NCI-H128 (cell line): ENCODE data around the gene RAB3B.
"Not testable (repeated sequence)": the region's sequence is repeated elsewhere in the genome, so short reads cannot be mapped to it uniquely, and the experiment has no call there.

Experiments used
- DNase-seq: peaks from one replicate; lab custom pipeline; 2025; ENCODE audit not compliant: unreplicated experiment; lab: John Stamatoyannopoulos, UW

Gene RAB3B

GRCh38 chr1:51922040-51922439, 68.5 kb downstream of the RAB3B start:
- no peak for DNase-seq

DNA sequence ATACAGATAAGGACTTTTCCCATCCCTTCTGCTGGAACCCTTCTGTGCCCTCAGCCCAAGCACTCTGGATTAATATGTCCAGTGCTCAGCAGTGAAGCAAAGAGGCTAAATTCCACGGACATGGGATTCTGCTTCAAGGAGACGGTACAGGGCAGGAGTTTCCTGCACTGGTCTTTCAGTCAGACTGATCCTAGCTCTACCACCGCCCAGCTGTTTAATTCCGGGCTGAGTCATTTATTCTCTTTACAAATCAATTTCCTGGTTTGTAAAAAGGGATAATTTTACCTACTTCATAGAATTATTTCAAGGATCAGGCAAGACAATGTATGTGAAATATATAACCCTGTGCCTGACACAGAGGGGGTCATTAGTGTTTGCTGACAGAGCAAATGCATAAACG, 70.4 kb downstream of the RAB3B start:
- DNase-seq = no peak

DNA sequence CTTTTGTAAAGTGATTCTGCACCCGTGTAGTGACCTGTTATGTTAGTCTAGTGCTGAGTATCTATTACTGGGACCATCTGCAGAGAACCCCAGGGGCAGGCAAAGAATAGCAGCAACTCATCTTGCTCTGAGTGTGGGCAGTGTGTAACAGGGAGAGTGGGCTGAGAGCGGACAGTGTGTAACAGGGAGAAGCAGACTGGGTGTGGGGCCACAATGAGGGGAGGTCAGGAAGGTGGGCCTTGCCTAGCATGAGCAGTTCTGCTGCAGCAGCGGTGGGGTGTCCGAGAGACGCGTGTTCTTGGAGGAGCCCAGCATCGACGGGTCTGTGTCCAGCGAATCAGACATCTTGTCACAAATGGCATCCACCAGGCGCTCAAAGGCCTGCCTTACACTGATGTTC, 70.8 kb downstream of the RAB3B start:
- DNase-seq = no peak

DNA sequence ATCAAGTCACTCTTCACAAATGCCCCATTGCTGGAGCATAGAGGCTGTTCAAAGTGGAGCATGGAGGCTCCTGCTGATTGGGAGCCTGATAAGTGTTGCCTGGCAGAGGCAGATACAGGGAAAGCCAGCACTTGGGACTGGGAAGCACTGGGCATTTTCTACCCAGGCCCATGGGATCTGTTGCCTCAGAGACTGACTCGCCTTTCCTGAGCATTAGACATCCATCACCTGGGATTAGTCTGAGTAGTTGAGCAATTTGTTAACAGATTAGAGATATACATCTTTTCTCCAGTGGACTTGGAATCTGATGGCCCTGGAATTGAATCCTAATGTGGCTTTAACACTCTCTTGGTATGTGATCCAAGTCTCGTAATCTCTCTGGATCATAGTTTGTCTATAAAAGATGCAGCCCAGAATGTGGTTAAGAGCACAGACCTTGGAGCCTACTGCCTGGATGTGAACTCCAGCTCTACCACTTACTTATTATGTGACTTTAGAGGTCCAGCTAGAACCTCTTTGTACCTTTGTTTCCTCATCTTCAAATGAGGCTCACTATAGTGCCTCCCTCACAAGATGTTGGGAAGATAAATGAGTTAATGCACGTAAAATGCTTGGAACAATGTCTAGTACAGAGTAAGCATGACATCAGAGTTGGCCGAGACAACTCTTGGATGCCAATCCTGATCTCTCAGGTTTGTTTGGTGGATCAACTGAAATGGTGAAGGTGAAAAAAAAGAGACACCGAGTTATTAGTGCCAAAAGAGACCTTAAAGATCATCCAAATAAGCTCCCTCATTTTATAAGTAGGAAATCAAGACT, 73.7 kb downstream of the RAB3B start:
- DNase-seq = no peak

DNA sequence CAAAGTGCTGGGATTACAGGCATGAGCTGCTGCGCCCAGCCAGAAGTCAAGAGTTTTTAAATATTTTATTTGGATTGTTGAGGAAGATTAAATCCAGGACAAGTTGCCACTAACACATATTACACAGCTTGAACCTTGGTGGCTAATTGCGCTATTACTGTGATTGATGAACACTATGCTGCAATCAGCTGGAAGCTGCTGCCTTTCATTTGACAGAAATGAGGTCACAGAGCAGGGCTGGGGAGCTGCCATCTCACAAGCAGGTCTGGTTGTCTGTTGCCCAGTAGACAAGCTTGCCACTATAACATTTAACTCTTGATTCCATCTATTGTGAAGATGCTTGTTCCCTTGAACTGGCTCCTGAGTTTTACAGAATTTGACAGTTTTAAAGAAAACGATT, 74.5 kb downstream of the RAB3B start:
- no peak for DNase-seq

GRCh38 chr1:51912881-51913280, 77.6 kb downstream of the RAB3B start:
- no peak for DNase-seq

GRCh38 chr1:51910221-51911000, 80.1 kb downstream of the RAB3B start:
- DNase-seq = no peak

DNA sequence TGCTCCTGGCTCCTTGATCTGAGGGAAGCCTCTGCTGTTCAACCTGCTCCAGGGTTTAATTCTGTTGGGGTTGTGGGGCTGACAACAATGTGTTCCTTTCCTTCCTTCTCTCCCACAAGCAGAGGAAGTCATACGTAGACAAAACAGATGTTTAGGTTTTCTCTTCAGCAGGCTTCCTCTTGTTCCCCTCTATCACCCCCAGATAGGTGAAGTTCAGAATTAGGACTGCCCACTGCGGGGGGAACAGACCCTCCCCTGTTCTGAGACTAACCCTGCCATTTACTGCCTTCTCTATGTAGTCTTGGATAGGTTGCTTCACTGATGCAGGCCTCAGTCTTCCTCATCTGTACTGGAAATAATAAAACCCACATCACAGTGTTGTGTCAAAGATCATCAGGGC, 82.0 kb downstream of the RAB3B start:
- DNase-seq = no peak

GRCh38 chr1:51907079-51907702, 83.3 kb downstream of the RAB3B start:
- DNase-seq = no peak

DNA sequence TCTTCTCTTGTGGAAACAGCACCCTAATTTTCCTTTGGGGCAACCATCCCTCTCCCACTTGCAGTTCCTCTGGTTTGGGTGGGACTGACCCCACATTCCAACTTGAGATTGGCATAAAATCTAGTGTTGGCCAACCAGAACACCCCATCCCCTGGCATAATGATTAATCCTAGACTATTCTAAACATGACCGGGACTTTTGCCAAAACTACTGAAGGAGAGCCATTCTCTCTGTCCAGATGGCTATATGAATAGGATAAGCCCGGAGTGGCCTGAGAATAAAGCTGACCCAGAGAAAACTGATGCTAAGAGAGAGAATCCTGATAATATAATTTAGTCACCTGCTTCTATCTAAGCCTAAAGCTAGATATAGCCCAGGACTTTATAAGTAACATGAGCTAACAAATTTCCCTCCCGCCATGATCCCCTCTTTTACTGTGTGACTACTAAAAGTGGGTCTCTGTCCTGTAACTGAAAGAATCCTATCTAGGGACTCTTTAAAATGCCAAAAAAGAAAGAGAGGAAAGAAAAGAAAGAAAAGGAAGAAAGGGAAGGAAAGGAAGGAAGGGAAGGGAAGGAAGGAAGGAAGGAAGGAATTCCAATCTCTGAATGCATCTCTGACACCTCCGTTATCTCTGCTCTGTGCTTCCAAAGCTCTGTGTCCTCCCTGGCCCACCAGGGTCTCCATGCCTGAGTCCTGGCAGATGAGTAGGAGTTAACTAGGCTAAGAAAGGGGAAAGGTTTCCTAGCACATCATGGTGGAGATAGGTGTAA, 84.0 kb downstream of the RAB3B start:
- DNase-seq = no peak

DNA sequence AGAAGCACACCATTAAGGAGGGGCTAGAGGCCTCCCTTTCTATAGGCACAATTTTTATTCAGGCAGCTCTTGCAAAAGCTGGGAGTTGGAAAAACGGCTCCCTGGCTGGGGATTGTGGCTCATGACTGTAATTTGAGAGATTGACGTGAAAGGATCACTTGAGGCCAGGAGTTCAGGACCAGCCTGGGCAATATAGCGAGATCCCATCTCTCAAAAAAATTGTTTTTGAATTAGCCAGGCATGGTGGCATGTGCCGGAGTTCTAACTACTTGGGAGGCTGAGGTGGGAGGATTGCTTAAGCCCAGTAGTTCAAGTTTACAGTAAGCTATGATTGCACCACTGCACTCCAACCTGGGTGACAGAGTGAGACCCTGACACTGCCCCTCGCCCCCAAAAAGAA, 88.0 kb downstream of the RAB3B start:
- DNase-seq = no peak

DNA sequence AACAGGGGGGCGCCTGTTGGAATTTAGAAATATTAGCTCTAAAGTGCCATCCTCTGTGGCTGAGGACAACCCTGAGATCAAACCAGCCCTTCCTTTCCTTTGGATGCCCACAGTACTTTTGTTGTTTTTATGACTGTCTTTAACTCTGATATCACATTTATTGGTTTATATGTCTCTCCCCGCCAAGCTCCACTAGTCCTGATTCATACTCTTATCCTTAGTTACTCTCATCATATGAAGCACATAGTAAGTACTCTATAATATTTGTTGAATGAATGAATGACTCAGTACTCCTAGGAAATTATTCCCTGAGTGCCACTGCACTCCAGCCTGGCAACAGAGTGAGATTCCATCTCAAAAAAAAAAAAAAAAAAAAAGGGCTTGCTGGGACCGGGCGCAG, 89.3 kb downstream of the RAB3B start:
- DNase-seq = no peak

DNA sequence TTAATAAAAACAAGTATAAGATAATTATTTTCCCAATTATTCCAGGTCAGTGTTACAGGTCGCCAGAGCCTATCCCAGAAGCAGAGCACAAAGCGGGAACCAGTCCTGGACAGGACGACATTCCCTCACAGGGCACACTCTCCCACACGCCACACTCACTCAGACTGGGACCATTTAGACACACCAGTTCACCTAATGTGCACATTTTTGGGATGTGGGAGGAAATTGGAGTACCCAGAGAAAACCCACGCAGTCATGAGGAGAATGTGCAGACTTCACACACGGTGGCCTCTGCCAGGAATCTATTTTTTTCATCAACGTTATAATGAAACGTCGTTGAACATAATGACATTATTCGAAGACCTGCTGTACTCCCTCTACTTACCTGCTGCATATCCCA, 91.5 kb downstream of the RAB3B start:
- DNase-seq = no peak

GRCh38 chr1:51898090-51898734, 92.3 kb downstream of the RAB3B start:
- DNase-seq = no peak

DNA sequence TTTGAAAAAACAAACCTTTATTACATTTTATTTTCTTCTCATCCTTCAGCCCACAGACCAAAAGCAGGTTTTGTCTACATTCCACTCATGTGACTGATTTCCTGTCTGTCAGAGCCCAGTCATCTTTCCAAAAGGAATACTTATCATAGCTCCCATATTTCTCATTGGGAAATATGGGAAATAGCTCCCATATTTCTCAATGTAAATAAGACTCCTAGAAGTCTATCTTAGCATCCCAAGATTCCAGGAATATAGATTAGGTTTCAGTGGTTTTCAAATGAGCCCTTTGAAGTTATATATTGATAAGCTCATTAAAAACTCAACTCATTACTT, 92.8 kb downstream of the RAB3B start:
- no peak for DNase-seq

DNA sequence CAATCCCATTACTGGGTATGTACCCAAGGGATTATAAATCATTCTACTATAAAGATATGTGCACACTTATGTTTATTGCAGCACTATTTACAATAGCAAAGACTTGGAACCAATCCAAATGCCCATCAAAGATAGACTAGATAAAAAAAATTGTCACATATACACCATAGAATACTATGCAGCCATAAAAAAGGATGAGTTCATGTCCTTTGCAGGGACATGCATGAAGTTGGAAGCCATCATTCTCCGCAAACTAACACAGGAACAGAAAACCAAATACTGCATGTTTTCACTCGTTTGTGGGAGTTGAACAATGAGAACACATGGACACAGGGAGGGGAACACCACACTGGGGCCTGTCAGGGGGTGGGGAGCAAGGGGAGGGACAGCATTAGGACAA, 95.8 kb downstream of the RAB3B start:
- DNase-seq = not testable (repeated sequence)

- DNase-seq = peak; percentile 100
Measured at GRCh38 chr1:51878616-51879336, 111.7 kb downstream of the RAB3B start, which contains the start of gene NRDC. Gene NRDC (minus strand): TSS chr1:51878727. CDS start chr1:51878615, 112 bp downstream.

DNA sequence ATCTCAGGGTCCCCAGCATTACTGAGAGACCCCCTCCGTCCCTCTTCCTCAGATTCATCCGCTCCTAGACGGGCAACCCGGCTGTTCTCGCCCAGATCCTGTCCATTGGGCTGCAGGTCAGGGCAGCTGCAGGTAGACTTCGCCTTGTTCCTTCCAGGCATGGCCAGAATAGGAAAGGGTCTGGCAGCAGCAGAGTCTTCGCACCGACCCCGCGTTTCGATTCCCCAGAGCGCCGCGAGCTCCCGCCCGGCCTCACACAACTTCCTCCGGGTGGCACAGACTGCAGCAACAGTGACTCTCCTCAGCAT, 112.2 kb downstream of the RAB3B start:
- no peak for DNase-seq

DNA sequence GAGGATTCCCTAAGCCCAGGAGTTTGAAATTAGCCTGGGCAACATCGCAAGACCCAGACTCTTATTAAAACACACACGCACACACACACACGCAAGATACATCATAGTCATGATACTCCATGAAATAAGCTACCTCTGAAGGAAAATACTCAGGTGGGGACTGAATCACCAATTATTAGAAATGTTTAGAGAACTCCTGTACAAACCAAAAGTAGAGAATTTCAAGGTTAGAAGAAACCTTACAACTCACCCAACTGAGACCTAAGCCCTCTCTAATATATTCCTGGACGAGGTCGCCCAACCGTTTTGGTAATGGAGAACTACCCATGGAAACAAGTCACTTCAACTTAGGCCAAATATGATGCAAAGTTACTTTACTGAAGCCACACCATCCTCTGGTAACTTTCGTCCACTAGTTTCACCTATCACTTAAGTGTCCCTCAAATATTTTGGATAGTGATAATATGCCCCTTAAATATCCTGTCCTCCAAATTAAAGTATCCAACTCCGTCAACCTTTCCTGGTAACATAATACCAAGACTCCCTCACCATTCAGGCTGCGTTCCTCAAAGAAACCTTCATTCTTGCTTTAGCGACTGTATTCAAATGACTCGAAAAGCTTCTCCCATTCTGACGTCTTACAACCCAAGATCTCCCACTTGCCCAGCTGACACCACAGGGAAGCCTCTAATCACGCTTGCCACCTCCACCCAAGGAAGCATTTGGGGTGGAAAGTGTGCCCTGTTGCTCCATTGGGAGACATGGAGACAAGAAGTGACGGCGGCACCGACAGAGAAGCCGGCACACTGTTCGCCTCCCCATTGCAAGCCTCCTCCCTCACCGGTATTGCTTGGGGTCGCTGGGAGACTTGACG, 112.8 kb downstream of the RAB3B start:
- DNase-seq = no peak
